HG02571 (cell line): Measurements from ENCODE around the gene ERICH3.
A peak's percentile ranks its signal among the peaks of the same experiment; 100 is the strongest.
"Not testable (repeated sequence)": the region's sequence is repeated elsewhere in the genome, so short reads cannot be mapped to it uniquely, and the experiment has no call there.

ENCODE experiments used
- ATAC-seq: cut with Tn5 transposase; IDR thresholded peaks from one replicate; pipeline ENCODE4 v1.9.1; 2021; ENCODE audit warnings: mild to moderate bottlenecking, moderate library complexity; ENCODE audit not compliant: unreplicated experiment

The ERICH3 gene

DNA sequence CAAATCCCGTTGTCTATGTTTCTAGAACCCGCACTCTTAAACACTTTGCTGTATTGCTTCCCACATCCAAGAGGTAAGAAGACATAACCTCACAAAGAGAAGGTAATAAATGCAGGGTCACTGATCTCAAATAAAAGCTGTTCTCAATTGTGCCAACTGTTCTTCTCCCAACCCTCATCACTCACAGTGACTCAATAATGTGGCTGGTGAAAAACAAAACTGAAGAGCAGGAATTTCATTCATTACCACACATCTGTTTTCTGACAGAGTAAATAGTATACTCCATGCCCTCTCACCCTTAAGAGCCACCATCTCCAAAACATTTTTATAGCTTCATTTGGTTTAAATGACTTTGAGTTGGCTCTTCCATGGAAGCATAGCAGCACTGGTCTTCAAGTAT is 6.2 kb upstream of the ERICH3 start:
- no peak for ATAC-seq

DNA sequence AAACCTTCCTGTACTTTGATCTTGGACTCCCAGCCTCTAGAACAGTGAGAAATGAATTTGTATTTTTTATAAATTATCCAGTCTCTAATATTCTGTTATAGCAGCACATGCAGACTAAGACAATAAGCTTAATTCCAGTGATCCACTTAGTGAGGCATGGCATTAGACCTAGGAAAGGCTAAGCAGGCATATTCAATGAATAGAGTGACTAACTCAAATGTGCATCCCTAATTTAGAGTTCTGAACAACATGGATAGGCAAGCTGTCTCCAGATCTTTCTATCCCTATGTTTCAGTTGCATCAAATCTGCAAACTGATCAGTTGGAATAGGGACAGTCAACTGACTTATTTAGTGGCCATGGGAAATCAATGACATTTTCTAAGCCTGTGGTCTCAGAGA is 4.3 kb upstream of the ERICH3 start:
- no peak for ATAC-seq

DNA sequence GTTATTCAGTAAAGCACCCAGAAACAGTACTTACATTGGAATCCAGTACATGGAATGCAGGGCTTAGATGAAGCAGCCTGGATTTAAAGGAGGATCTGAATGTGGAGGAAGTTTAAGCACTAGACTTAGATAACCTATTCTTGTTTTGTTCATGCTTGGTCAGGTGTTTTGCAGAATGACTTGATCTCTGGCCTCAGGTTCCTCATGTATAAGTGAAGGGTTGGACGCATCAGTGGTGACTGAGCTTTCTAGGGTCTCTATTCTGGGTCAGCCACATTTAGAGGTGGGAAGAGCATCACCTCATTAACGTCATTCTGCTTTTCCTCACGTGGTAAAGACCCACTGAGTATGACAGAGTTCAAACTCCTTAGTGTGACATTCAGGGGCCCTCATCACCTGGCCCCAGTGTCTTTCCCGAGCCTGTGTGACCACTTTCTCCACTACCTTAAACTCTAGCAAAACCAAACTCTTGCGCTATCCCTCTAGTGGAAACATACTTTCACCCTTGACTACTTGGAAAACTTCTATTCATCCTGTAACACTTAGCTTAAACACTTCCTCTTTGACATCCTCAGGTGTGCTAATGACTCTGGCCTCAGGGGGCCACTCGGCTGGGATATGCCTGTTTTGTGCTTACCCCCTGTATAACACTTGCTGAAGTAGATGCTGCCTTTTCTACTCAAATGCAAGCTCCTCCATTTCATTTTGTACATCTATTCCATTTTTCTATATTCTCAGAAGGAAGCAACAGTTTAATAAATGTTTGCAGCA is 871 bp upstream of the ERICH3 start:
- ATAC-seq = no peak

DNA sequence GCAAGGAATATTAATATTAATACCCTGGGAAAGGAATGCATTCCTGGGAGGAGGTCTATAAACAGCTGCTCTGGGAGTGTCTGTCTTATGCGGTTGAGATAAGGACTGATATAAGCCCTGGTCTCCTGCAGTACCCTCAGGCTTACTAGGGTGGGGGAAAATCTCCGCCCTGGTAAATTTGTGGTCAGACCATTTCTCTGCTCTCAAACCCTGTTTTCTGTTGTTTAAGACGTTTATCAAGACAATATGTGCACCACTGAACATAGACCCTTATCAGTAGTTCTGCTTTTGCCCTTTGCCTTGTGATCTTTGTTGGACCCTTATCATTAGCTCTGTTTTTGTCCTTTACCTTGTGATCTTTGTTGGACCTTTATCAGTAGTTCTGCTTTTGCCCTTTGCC is 2.7 kb downstream of the ERICH3 start:
- ATAC-seq = not testable (repeated sequence)

- ATAC-seq = no peak
Observed at GRCh38 chr1:74654708-74655107, 18.9 kb downstream of the ERICH3 start.

DNA sequence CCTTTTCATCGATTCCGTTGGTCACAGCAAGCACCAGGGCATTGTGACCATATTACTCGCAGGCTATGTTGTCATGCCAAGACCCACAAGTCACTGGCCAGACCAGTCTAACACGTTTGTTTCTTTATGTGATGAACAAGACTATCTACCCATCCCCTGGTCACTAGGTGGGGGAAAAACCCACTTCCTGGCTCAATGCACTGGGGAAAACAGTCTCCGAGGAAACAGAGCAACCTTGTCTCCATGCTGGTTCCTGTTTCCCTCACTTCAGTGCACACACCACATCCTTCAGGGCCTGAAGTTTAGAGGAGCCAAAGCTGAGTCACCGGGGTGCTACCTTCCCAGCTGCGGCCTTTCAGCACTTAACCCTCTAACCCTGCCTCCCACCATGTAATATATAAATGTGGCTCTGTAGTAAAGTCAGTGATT is 20.9 kb downstream of the ERICH3 start:
- peak; percentile 84 for ATAC-seq

DNA sequence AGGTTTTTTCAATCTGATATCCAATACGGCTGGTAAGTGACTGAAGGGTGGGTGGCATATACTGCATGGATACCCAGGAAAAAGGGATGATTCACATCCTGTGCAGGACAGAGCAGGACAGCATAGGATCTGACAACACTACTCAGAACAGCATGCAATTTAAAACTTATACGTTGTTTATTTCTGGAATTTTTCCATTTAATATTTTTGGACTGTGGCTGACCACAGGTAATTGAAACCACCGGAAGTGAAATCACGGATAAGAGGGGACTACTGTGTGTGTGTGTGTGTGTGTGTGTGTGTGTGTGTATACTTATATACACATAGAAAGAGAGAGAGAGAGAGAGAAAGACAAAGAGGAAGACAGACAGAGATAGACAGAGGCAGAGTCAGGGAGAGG is 23.0 kb downstream of the ERICH3 start:
- no peak for ATAC-seq

GRCh38 chr1:74641876-74642275 is 31.7 kb downstream of the ERICH3 start:
- ATAC-seq = no peak

GRCh38 chr1:74641161-74641560 is 32.4 kb downstream of the ERICH3 start:
- ATAC-seq = no peak

DNA sequence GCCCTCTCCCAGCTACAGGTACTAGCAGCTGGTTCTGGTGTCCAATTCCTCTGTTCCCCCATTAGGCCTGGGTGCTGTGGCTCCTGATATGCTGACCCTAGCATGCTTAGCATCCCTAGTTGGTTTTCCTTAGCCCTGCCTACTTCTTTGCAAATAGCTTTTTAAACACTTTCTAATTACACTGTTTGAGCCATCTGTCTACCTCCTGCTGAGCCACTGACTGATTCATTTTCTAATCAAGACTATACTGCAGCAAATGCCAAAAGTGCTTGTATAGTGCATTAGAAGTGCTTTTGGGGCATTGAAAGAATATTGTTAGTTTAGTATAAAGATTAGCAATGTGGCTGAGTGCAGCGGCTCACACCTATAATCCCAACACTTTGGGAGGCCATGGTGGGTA is 36.3 kb downstream of the ERICH3 start:
- no peak for ATAC-seq

- no peak for ATAC-seq
Observed at GRCh38 chr1:74629283-74629682, 44.3 kb downstream of the ERICH3 start.

GRCh38 chr1:74623716-74624115 is 49.9 kb downstream of the ERICH3 start:
- no peak for ATAC-seq

- ATAC-seq = no peak
Observed at GRCh38 chr1:74620242-74620641, 53.4 kb downstream of the ERICH3 start.

GRCh38 chr1:74618974-74619373 is 54.6 kb downstream of the ERICH3 start:
- no peak for ATAC-seq

GRCh38 chr1:74613894-74614293 is 59.7 kb downstream of the ERICH3 start:
- no peak for ATAC-seq

- no peak for ATAC-seq
Observed at GRCh38 chr1:74611887-74612286, 61.7 kb downstream of the ERICH3 start.

DNA sequence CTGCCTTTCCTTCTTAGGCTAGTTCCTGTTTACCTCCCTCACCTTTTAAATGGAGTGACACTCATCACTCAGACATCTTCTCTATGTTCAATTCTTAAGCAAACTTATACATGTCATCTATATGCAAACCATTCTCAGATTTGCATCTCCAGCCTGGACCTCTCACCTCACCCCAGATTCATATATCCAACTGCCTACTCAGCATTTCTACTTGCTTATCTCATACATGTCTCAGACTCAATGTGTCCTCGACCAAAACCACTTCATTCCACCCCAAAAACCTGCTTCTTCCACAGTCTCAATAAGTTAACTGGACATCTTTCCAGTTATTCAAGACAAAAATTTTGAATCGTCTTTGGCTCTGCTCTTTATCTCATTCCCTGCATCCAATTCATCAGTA is 62.6 kb downstream of the ERICH3 start:
- no peak for ATAC-seq

GRCh38 chr1:74609810-74610371 is 63.7 kb downstream of the ERICH3 start:
- no peak for ATAC-seq

DNA sequence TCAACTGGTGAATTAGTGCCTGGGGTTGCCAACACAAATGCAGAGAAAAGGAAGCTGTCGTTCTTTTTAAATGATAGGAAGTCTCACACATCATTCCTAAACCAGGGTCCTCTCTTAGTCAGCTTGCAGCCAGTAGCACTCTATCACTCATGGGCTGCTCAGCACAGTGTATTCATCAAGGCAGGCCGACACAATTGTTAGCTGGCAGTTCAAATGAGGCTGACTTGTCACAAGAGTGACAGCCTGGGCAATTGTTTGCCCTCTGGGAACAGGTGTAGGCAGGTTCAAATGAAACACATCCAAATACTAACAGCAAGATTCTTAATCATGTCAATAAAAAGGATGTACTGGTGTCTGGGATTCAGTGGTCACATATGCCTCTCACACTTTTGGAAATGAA is 76.9 kb downstream of the ERICH3 start:
- no peak for ATAC-seq

DNA sequence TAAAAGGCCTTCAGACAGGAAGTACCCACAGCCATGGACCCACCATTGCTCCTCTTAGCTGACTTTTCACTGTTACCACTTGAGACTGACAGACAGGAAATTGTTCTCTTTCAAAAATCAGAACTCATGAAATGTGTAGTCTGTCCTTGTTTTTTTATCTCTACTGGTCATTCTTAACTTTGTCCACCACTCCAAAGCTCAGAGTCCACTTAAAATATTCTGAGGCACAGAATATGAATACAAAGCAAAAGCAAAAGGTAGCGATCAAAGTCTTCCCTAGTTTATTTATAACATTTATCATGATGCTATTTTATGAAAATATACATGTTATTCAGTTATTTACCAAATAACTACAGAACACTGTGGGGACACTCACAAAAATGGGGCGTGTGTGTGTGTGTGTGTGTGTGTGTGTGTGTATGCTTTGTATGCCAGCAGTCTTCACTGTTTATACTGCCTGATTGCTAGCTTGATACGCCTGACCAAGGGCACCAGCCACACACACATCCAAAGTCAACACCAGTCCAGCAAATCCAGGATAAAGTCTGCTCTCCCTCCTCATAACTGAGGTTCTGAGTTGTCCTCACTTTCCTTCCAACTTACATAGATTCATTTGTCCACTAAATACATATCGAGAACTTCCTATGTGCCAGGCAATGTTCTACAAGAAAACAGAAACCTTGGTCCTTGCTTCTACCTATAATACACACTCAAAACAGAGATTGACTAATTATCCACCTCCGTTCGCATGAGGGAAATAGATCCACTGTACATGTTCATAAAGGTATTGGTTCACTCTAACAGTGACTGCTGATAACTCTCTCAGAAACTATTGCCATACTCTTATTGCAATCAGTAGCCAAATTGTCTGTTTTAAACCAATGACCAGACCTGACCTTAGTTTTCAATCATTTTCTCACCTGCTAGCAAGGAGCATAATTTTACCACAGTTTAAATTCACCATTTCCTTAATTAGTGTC is 79.4 kb downstream of the ERICH3 start:
- no peak for ATAC-seq

GRCh38 chr1:74592580-74593355 is 80.8 kb downstream of the ERICH3 start:
- no peak for ATAC-seq
